ENCODE measurements around the gene B3GALNT2.

The B3GALNT2 gene

DNA sequence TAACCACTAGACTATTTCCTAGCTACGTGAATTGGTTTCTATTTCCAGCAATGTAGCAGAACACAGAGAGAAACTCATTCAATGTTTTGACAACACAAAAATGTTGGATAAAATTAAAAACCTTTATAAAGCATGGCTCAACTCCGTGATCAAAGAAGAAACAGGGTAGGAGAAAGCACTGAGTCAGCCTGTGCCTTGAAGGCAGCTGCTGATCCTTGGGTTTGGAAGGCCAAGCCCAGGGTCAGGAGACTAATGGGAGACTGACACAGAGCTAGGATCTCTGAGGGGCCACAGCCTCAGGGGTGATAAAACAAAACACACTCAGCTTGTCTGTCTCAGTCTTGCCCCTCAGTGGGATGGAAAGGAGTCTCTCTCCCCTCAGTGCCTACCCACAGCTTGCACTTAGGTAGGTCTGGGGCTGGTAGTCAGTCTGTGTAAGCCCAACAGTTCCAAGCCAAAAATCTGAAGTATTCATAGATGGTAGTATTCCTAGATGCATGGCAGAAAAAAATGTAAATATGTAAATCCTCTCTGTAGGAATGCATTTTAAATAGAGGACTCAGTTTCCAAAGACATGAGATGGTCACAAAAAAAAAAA, 53.3 kb downstream of the B3GALNT2 start:
- no peak overlapping the region for H3K4me3 ChIP-seq (IDR thresholded peaks at IDR 0.05; ENCODE audit: insufficient read depth, low read depth, low read length)
- H3K36me3 ChIP-seq (ENCODE audit: insufficient read depth), result peaks cover 2% of the 10 kb centered on the region; the same call in 1 of the 2 replicates
- H3K27ac ChIP-seq, result no peak overlapping the region
- H3K4me1 ChIP-seq (ENCODE audit: low read depth, poor library complexity, severe bottlenecking), result no peaks in the 10 kb centered on the region
- no peak for TF ChIP-seq CTCF (conservative IDR thresholded peaks at IDR 0.05; ENCODE audit: low read depth, low read length)
- H3K79me2 ChIP-seq (ENCODE audit: insufficient read depth, low read depth), result no peaks in the 10 kb centered on the region
- no peak overlapping the region for H3K9ac ChIP-seq
- H3K27me3 ChIP-seq (ENCODE audit: insufficient read depth, low read depth), result no peaks in the 10 kb centered on the region
- H2AFZ ChIP-seq (ENCODE audit: low read depth), result no peak overlapping the region
- H3K4me2 ChIP-seq, result no peak overlapping the region
- no peaks in the 10 kb centered on the region for H4K20me1 ChIP-seq (ENCODE audit: insufficient read depth)

DNA sequence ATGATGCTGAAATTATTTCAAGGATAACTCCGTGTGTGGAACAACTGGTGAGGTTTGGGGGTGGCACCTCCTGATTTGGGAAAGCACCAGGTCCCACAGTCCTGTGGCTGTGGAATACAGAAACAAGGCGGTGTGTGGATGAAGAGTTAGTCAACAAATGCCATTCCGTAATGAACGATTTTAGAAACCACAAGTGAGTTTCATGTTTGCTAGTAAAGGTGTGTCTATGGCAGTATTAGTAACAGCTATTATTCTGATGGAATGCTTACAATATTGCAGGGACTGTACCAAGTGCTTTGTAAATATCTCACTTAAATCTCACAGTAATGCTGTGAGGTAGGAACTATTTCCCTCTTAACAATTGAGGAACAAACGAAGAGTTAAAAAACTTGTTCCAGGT, 53.8 kb downstream of the B3GALNT2 start:
- no peak overlapping the region for H3K4me2 ChIP-seq
- H3K36me3 ChIP-seq (ENCODE audit: insufficient read depth), result peaks cover 2% of the 10 kb centered on the region; the same call in 1 of the 2 replicates
- no peaks in the 10 kb centered on the region for H3K27me3 ChIP-seq (ENCODE audit: insufficient read depth, low read depth)
- H3K79me2 ChIP-seq (ENCODE audit: insufficient read depth, low read depth), result no peaks in the 10 kb centered on the region
- TF ChIP-seq CTCF (conservative IDR thresholded peaks at IDR 0.05; ENCODE audit: low read depth, low read length), result no peak
- H3K9ac ChIP-seq, result no peak overlapping the region
- no peaks in the 10 kb centered on the region for H4K20me1 ChIP-seq (ENCODE audit: insufficient read depth)
- no peak overlapping the region for H2AFZ ChIP-seq (ENCODE audit: low read depth)
- no peak overlapping the region for H3K27ac ChIP-seq
- no peaks in the 10 kb centered on the region for H3K4me1 ChIP-seq (ENCODE audit: low read depth, poor library complexity, severe bottlenecking)
- H3K4me3 ChIP-seq (IDR thresholded peaks at IDR 0.05; ENCODE audit: insufficient read depth, low read depth, low read length), result no peak overlapping the region

DNA sequence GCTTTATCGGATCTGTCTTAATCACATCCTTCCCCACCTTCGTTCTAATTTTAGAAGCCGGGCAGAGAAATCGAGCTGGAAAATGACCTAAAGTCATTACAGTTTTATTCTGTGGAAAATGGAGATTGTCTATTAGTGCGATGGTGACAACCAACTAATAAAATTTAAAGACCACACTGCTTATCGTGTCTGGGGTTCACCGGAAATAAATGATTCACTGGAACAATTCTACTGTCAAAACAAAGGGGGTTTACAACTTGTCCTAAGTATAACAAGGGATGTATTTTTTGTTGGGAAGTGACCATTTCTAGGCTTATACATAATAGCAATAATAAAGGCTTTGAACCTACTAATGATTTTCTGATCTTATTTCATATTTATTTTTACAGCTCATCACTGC, 55.6 kb downstream of the B3GALNT2 start:
- Histone ChIP-seq H3K9ac (no peak overlapping the region), H4K20me1 (ENCODE audit: insufficient read depth) (no peaks in the 10 kb centered on the region), H3K79me2 (ENCODE audit: insufficient read depth, low read depth) (no peaks in the 10 kb centered on the region), H2AFZ (ENCODE audit: low read depth) (no peak overlapping the region), H3K4me3 (IDR thresholded peaks at IDR 0.05; ENCODE audit: insufficient read depth, low read depth, low read length) (no peak overlapping the region), H3K4me2 (no peak overlapping the region), H3K36me3 (ENCODE audit: insufficient read depth) (peaks cover 2% of the 10 kb centered on the region; the same call in 1 of the 2 replicates), H3K4me1 (ENCODE audit: low read depth, poor library complexity, severe bottlenecking) (no peaks in the 10 kb centered on the region), H3K27ac (no peak overlapping the region), H3K27me3 (ENCODE audit: insufficient read depth, low read depth) (no peaks in the 10 kb centered on the region)
- no peak for TF ChIP-seq CTCF (conservative IDR thresholded peaks at IDR 0.05; ENCODE audit: low read depth, low read length)

DNA sequence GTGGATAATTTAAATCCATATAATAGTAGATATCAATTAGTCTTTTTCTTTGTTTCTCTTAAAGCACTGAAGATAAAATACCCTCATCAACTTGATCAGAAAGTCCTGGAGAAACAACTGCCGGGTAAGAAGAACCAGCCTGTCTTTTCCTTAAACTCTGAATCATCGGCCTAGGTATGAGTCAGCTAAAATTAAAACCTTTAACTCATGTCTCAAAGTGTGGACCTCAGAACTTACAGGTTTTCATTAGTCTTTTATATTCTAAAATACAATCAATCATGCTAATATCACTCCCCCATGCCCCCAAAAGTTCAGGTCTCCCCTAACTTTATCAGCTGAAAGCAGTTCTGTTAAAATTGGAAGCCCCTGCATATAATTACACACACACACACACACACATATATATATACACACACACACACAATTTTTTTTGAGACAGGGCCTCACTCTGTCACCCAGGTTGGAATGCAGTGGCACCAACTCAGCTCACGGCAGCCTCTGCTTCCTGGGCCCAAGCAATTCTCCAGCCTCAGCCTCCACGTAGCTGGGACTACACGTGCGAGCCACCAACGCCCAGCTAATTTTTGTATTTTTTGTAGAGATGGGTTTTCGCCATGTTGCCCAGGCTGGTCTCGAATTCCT, 61.3 kb downstream of the B3GALNT2 start:
- no peak overlapping the region for H3K4me2 ChIP-seq
- no peak overlapping the region for H3K9ac ChIP-seq
- no peaks in the 10 kb centered on the region for H3K27me3 ChIP-seq (ENCODE audit: insufficient read depth, low read depth)
- H3K4me3 ChIP-seq (IDR thresholded peaks at IDR 0.05; ENCODE audit: insufficient read depth, low read depth, low read length), result no peak overlapping the region
- H3K4me1 ChIP-seq (ENCODE audit: low read depth, poor library complexity, severe bottlenecking), result peaks cover 8% of the 10 kb centered on the region
- no peaks in the 10 kb centered on the region for H3K79me2 ChIP-seq (ENCODE audit: insufficient read depth, low read depth)
- no peaks in the 10 kb centered on the region for H4K20me1 ChIP-seq (ENCODE audit: insufficient read depth)
- no peak overlapping the region for H2AFZ ChIP-seq (ENCODE audit: low read depth)
- H3K36me3 ChIP-seq (ENCODE audit: insufficient read depth), result no peaks in the 10 kb centered on the region; the same call in 1 of the 2 replicates
- no peak for TF ChIP-seq CTCF (conservative IDR thresholded peaks at IDR 0.05; ENCODE audit: low read depth, low read length)
- H3K27ac ChIP-seq, result no peak overlapping the region

All from KMS-11 (cell line).